ENCODE data around the gene CFDP1.
"Not testable (repeated sequence)": the region's sequence is repeated elsewhere in the genome, so short reads cannot be mapped to it uniquely, and the experiment has no call there.

Gene CFDP1

DNA sequence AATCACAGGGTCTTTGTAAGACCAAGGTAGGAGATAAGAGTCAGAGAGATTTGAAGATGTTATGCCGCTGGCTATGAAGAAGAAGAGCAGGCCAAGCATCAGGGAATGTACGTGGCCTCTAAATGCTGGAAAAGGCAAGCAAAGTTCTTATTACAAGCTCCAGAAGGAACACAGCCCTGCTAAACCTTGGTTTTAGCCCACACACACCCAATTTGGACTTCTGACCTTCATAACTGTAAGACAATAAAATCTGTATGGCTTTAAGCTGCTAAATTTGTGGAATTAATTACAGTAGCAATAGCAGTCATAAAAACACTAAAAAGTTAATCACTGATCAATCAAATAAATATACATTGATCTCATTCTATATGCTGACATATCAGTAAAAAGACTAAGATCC lies 25.1 kb upstream of the CFDP1 start:
- no peak for DNase-seq (ENCODE audit: low read depth)

DNA sequence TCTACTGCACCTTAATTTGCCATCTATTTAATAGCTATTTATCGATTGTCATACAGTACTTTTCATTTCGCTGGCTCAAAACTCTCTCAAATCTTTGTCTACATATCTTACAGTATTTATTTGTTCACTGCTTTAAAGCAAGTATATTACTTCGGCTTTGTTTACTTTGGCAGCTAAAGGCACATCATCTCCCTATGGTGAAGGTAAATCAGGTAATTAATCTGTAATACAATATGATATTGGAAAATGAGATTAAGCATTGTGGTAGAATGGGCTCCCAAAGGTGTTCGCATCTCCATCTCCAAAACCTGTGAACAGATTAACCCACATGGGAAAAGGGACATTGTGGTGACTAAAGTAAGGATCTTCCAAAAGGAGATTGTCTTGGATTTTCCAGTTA lies 24.7 kb upstream of the CFDP1 start:
- DNase-seq (ENCODE audit: low read depth) = no peak

GRCh38 chr16:75457485-75458021 lies 24.2 kb upstream of the CFDP1 start:
- no peak for DNase-seq (ENCODE audit: low read depth)

DNA sequence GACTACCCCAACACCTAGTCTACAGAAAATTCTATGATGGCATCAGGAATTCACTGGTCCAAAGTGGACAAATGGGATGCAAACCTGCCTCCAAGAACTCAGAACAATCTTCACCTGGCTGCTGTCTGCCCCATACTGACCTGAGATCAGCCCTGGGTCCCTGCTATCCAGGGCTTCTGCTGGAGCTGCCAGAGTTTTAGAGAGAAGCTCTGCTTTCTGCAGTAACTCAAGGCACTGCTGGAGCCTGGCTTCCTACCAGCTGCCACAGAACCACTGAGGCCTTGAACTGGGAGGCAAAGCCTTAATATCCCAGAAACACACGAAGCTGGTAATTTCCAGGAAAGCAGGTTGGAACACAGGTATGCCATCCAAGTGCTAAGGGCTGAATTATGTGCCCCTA lies 23.7 kb upstream of the CFDP1 start:
- DNase-seq (ENCODE audit: low read depth) = no peak

DNA sequence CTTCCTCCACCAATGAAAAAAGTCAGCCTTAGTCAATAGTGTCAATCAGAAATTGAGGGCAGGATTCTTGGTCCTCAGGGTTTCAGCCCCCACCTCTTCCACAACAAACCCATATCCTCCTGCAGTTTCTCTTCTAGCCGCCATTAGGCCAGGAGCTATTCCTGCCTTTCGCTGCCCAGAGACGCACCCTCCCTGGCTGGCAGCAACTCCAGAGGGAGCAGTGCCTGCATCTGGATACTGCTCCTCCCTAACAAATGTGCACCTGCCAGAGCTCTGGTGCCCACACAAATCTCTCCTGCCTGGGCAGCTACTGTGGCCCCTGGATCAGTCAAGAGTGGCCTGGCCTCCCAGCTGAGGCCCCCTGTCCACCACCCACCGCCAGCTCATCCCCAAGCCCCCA lies 23.2 kb upstream of the CFDP1 start:
- not testable (repeated sequence) for DNase-seq (ENCODE audit: low read depth)

- DNase-seq (ENCODE audit: low read depth) = no peak
These were observed 22.4 kb upstream of the CFDP1 start for GRCh38 chr16:75455677-75456076.

DNA sequence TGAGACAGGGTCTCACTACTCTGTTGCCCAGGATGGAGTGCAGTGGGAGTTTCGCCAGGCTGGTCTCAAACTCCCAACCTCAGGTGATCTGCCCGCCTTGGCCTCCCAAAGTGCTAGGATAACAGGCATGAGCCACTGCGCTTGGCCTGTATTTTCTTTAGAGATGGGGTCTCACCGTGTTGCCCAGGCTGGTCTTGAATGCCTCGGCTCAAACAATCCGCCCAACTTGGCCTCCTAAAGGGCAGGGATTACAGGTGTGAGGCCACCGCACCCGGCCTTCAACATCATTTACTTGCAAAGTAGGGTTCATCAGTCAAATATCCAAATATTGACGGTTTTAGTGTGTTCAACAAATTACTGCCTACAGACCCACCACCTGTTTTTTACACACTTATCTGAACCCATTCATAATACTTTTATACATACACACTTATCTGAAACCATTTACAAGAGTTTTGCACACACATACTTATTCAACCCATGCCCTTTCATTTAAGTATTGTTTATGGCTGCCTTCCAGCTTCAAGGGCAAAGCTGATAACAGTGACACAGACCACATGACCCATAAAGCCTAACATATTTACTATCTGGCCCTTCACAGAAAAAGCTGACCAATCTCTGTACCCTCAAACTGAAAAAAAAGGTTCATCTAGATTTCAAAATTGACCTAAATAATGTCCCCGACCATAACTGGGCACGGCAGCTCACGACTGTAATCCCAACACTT lies 19.3 kb upstream of the CFDP1 start:
- no peak for DNase-seq (ENCODE audit: low read depth)

- DNase-seq (ENCODE audit: low read depth) = no peak
These were observed 13.1 kb upstream of the CFDP1 start for GRCh38 chr16:75446416-75446815.

DNA sequence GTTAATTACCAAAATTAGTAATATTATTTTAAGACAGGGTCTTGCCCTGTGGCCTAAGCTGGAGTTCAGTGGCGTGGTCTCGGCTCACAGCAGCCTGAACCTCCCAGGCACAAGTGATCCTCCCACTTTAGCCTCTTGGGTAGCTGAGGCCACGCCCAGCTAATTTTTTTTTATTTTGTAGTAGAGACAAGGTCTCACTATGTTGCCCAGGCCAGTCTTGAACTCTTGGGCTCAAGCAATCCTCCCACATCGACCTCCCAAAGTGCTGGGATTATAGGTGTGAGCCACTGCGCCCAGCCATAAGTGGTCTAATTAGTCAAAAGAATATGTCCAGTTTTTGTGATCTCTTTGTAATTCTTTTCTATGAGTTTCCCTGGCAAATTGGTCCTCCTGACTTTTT lies 12.0 kb upstream of the CFDP1 start:
- no peak for DNase-seq (ENCODE audit: low read depth)

GRCh38 chr16:75443298-75443697 lies 10.0 kb upstream of the CFDP1 start:
- no peak for DNase-seq (ENCODE audit: low read depth)

DNA sequence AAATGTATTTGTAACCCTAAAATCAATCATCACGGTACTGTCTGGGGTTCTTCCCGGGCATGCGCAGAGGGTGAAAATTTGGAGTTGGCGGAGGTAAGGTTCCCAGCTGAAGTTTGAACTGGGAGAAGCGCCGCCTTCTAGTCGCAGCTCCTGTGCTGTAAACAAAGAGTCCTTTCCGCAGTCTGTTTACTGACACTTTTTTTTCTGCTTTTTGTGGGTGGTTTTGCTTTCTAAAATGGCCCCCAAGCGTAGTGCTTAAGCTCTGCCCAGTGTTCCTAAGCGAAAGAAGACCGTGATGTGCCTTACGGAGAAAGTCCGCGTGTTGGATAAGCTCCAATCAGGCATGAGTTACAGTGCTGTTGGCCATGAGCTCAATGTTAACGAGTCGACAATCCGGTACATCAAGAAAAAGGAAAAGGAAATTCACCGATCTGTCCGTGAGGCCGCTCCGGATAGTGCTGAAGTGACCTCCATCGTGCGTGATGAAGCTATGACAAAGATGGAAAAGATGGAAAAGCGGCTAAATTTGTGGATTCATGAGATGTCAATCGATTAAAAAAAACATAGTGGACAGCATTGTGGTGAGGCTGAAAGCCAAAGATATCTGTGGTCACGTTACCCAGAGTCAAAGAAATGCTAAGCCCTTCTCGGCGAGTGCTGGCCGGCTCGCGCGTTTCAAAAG lies 570 bp upstream of the CFDP1 start:
- no peak for DNase-seq (ENCODE audit: low read depth)

DNA sequence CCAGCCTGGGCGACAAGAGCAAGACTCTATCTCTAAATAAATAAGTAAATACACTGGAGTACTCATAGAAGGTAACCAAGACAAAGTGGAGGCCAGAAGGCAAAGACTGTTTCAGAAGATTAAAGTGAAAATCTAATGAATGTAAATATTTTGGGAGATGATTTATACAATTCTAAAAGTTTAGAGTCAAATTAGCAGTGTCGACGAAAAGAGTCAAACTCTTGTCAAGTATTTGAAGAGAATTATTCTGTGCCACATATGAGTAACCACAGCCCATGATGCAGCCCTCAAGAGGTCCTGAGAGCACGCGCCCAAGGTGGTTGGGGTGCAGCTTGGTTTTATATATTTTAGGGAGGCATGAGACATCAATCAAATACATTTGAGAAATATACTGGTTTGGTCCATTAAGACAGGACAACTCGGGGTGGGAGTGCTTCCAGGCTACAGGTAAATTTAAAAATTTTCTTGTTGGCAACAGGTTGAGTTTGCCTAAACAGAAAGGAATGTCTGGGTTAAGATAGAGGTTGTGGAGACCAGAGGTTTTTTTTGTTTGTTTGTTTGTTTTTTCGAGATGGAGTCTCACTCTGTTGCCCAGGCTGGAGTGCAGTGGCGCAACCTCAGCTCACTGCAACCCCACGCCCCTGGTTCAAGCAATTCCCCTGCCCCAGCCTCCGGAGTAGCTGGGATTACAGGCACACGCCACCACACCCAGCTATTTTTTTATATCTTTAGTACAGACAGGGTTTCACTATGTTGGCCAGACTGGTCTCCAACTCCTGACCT lies 3.5 kb downstream of the CFDP1 start:
- no peak for DNase-seq (ENCODE audit: low read depth)

DNA sequence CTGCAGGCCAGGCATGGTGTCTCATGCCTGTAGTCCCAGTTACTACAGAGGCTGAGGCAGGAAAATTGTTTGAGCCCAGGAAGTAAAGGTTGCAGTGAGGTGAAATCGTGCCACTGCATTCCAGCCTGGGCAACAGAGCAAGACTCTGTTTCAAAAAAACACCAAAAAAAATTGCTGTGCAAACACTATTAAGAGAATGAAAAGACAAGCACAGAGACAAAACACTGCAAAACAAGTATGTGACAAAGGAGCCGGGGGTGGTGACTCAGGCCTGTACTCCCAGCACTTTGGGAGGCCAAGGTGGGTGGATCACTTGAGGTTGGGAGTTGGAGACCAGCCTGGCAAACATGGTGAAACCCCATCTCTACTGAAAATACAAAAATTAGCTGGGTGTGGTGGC lies 6.8 kb downstream of the CFDP1 start:
- DNase-seq (ENCODE audit: low read depth) = not testable (repeated sequence)

- DNase-seq (ENCODE audit: low read depth) = not testable (repeated sequence)
These were observed 9.1 kb downstream of the CFDP1 start for GRCh38 chr16:75424105-75424762.

GRCh38 chr16:75423723-75424104 lies 9.6 kb downstream of the CFDP1 start:
- no peak for DNase-seq (ENCODE audit: low read depth)

- DNase-seq (ENCODE audit: low read depth) = no peak
These were observed 11.5 kb downstream of the CFDP1 start for GRCh38 chr16:75421820-75422126.

DNA sequence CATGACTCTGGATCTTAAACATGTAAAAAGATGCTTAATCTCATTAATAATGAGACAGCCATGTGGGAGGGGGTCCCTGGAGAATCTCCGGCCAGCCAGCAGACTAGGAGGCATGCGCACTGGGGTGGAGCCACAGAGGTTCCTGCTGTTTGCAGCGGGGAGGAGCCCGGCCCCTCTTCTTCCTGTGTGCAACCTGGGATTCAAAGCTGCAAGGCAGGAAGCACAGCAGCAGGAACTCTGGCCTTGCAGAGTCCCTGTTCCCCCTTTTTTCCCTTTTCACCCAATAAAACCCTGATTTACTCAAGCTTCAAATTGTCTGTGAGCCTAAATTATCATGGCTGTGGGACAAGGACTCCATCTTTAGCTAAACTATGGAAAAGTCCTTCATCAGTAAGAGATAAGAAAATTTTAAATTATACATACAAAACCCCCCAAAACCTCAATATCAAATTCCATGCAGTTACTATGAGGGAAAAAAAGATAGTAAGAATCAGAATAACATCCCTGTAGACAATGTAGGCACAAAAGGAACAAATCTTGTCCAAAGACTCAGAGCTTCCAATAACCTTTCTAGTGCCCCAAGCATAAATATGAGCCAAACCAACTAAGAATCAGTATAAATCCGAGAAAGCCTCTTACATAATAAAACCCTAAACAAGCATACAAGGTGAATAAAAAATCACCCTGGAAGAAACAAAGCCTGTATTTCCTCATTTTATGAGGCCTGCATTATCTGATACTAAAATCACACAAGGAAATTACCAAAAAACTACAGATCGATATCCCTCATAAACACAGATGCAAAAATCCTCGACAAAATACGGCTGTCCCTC lies 12.1 kb downstream of the CFDP1 start:
- DNase-seq (ENCODE audit: low read depth) = no peak

DNA sequence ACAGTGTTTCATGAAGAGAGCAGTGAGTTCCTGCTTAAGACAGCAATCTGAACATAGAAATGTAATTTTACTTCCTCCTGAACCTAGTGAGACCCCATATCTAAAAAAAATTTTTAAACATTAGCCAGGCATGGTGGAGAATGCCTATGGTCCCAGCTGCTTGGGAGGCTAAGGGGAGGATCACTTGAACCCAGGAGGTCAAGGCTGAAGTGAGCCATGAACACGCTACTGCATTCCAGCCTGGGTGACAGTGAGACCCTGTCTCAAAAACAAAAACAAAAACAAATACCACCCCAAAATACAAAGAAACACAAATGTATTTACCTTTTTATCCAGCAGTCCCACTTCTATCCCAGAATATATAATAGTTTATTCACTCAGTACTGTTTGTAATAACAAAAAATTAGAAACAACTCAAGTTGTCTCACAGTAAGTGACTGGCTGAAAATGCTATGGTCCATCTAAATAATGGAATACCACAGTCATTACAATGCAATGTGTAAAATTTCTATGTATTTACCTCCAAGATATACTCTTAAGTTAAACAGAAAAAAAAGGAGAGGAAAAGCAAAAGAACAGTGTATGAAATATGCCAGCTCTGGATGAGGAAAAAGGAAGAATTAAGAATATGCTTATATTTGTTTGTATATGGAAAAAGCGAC lies 16.3 kb downstream of the CFDP1 start:
- DNase-seq (ENCODE audit: low read depth) = no peak

DNA sequence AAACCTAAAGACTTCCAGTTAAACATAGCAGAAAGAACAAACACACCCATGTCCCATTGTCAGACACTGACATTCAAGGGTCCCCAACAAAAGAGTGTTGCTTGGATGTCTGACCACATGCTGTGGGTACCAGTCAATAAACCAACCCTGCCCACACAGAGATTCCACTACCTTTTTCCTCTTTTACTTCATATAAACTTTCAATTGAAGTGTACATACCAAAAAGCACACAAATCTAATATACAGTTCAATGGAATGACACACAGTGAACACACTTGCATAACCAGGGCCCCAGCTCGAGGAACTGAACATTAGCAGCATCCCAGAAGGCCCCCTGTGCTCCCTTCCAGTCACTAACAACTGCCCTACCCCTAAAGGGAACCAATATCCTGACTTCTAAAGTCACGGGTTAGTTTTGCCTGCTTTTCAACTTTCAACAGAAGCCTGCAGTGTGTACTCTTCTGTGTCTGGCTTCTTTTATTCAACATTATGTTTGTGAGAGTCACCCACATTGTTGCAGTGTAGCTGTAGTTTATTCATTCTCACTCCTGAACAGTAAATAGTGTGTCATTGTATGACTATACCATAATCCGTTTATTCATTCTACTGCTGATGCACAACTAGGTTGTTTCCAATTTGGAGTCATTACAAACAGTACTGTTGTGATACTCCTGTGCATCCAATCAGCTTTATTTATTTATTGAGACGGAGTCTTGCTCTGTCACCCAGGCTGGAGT lies 18.0 kb downstream of the CFDP1 start:
- DNase-seq (ENCODE audit: low read depth) = no peak

DNA sequence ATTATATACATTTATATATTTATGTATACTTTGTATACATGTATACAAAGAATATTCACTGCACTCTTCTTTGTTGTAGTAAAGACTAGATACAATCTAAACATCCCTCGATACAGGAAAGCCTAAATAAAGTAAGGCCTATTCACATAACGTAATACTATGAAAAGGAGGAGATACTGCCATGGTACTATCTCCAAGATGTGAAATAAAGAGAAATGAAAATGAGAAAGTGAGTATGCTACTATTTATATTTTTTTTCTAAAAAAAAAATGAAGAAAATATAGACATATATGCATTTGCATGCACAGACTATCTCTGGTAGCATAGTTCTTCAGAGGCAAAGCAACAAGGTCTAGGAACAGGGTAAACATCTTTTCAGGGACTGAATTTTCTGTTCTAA lies 19.4 kb downstream of the CFDP1 start:
- DNase-seq (ENCODE audit: low read depth) = no peak
